Skeletal muscle satellite cell (primary cell): Measurements from ENCODE around the gene ADAMTS2. TPM values are rescaled to one million over a fixed set of nuclear protein-coding genes. Genes with fewer than 3 reads are reported as not detected.

Source experiments
- H3K27me3 ChIP-seq: 2 replicates; pipeline ENCODE4 v1.7.0; 2013; ENCODE audit warnings: low read length; ENCODE audit not compliant: control insufficient read depth, insufficient read depth
- H3K36me3 ChIP-seq: 2 replicates; pipeline ENCODE4 v1.7.0; 2013; ENCODE audit warnings: mild to moderate bottlenecking, control low read depth, low read length; ENCODE audit not compliant: insufficient read depth
- H3K4me1 ChIP-seq: 2 replicates; pipeline ENCODE4 v1.7.0; 2013; ENCODE audit warnings: low read length; ENCODE audit not compliant: control insufficient read depth, insufficient read depth
- H3K4me2 ChIP-seq: 2 replicates; pipeline ENCODE4 v1.7.0; 2013; ENCODE audit warnings: mild to moderate bottlenecking, low read length
- H3K4me3 ChIP-seq: 2 replicates; pipeline ENCODE4 v1.7.0; 2013; ENCODE audit warnings: low read length
- H3K9ac ChIP-seq: 2 replicates; pipeline ENCODE4 v1.7.0; 2013; ENCODE audit warnings: mild to moderate bottlenecking, low read depth, low read length, moderate library complexity
- H3K9me3 ChIP-seq: replicated peaks from 2 replicates; pipeline ENCODE4 v1.7.0; 2013; ENCODE audit warnings: mild to moderate bottlenecking, control low read depth, low read length
- total RNA-seq: library from RNA; depleted of rRNA; stranded (reverse); fragments of >200 nt; gene quantifications from 2 replicates; pipeline ENCODE4 v1.2.3, GENCODE V29; 2012; rRNA removed

The ADAMTS2 gene
- total RNA-seq, result 52.0 and 56.0 TPM in 2 replicates

GRCh38 chr5:179345433-179346321 lies at the start of gene ADAMTS2:
ADAMTS2 (minus strand) TSS chr5:179345461; CDS start chr5:179345328, 133 bp downstream.
- peaks cover 33% of the 10 kb centered on the region for H3K4me1 ChIP-seq
- peaks cover 13% of the 10 kb centered on the region for H3K36me3 ChIP-seq
- H3K27me3 ChIP-seq, result peaks cover 7% of the 10 kb centered on the region
- peak within 1 kb of the TSS; percentile 90 for H3K4me3 ChIP-seq
- no peaks in the 10 kb centered on the region for H3K9me3 ChIP-seq
- peak within 1 kb of the TSS; percentile 97 for H3K4me2 ChIP-seq
- H3K9ac ChIP-seq, result peak within 1 kb of the TSS; percentile 91

GRCh38 chr5:179393078-179393477 lies 47.8 kb upstream of the ADAMTS2 start:
- no peaks in the 10 kb centered on the region for H3K27me3 ChIP-seq
- no peaks in the 10 kb centered on the region for H3K4me1 ChIP-seq
- H3K9ac ChIP-seq, result no peak overlapping the region
- H3K4me2 ChIP-seq, result no peak overlapping the region
- H3K9me3 ChIP-seq, result peaks cover 6% of the 10 kb centered on the region
- H3K36me3 ChIP-seq, result no peaks in the 10 kb centered on the region
- H3K4me3 ChIP-seq, result no peak overlapping the region

DNA sequence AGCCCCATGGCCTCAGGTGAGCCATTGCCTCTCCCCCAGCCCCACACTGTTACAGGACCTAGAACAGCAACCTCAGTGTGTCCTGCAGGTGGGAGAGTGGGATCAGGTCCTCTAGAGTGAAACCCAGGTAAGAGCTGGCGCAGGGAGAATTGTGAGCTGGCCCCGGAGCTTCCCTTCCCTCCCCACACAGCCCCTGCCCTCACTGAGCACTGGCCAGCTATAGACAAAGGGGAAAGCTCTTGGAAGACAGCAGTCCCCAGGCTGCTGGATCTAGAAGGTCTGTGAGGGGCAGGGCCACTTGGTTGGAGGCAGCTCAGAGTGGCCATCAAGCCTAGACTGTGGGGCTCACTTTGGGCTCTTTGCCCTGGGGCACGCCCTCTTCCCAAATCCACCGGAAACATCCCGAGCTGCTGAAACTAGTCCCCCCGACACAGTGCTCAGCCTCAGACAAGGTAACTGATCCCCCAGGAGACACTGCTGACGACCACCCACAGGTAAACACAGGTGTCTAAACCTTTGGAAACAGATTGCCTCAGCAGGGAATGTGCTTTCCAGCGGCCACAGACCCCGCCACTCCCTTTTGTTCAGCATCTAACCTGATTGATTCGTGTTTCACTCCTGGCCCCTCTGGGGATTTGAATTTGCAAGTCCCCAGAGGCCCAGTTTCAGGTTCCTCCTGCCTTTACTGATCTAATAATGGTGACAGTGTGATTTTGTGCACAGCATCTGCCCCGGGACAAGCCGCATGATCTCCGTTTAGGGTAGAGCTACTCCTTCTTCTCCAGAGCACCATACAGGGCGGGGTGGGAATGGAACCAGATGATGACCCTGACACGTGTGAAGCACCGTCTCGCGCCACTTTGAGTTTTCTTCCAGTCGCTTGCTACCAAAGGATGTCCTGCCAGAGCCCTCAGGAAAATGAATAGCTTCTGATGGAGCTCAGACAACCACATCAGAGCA lies 42.2 kb upstream of the ADAMTS2 start:
- Histone ChIP-seq H3K36me3 (no peaks in the 10 kb centered on the region), H3K4me2 (no peak overlapping the region), H3K4me1 (no peaks in the 10 kb centered on the region), H3K4me3 (no peak overlapping the region), H3K27me3 (no peaks in the 10 kb centered on the region), H3K9me3 (peaks cover 6% of the 10 kb centered on the region), H3K9ac (no peak overlapping the region)

DNA sequence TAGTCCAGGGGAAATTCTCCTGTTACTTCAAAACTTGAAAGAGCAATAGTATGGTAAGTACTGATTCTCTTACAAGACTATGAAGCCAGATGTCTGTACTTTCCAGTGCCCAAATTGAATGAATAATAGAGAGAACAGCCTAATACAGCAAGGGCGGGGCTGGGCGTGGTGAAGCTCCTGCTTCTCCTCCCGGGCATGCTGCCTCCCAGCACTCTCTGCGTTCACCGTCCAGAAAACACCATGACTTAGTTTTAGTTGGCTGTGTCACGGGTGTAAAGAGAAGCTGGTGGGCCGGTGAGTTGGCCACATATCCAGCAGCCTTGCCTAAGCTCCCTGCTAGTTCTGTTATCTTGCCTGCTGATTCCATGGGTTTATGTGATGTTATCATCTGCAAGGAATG lies 40.7 kb upstream of the ADAMTS2 start:
- no peak overlapping the region for H3K4me3 ChIP-seq
- H3K4me1 ChIP-seq, result no peaks in the 10 kb centered on the region
- no peak overlapping the region for H3K4me2 ChIP-seq
- no peaks in the 10 kb centered on the region for H3K27me3 ChIP-seq
- peaks cover 6% of the 10 kb centered on the region for H3K9me3 ChIP-seq
- no peak overlapping the region for H3K9ac ChIP-seq
- H3K36me3 ChIP-seq, result no peaks in the 10 kb centered on the region

DNA sequence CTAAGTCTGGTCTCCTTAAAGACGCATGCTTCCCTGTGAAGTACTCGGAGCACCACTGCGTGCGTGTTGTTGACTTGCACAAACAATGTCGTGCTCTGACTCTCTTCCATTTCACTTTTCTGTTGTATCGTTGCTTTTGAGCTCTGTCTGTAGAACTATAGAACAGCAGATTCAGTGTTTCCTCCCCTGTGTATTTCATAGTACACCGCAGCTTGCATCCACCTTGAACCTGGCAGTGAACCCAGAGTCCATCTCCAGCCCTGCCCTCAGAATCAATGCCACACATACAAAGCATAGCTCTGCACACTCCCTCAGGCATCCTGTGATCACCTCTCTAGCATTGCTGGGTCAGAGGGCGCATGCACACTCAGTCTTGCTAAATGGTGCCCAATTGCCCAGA lies 37.2 kb upstream of the ADAMTS2 start:
- Histone ChIP-seq H3K27me3 (no peaks in the 10 kb centered on the region), H3K4me1 (peaks cover 19% of the 10 kb centered on the region), H3K36me3 (no peaks in the 10 kb centered on the region), H3K4me3 (no peak overlapping the region), H3K9ac (no peak overlapping the region), H3K4me2 (no peak overlapping the region), H3K9me3 (no peaks in the 10 kb centered on the region)

- Histone ChIP-seq H3K27me3 (no peaks in the 10 kb centered on the region), H3K4me2 (no peak overlapping the region), H3K9ac (no peak overlapping the region), H3K4me1 (peaks cover 25% of the 10 kb centered on the region), H3K36me3 (no peaks in the 10 kb centered on the region), H3K9me3 (no peaks in the 10 kb centered on the region), H3K4me3 (no peak overlapping the region)
Observed at GRCh38 chr5:179381691-179382090, 36.4 kb upstream of the ADAMTS2 start.

- Histone ChIP-seq H3K36me3 (no peaks in the 10 kb centered on the region), H3K9me3 (no peaks in the 10 kb centered on the region)
Observed at GRCh38 chr5:179380211-179381035, 35.2 kb upstream of the ADAMTS2 start.

DNA sequence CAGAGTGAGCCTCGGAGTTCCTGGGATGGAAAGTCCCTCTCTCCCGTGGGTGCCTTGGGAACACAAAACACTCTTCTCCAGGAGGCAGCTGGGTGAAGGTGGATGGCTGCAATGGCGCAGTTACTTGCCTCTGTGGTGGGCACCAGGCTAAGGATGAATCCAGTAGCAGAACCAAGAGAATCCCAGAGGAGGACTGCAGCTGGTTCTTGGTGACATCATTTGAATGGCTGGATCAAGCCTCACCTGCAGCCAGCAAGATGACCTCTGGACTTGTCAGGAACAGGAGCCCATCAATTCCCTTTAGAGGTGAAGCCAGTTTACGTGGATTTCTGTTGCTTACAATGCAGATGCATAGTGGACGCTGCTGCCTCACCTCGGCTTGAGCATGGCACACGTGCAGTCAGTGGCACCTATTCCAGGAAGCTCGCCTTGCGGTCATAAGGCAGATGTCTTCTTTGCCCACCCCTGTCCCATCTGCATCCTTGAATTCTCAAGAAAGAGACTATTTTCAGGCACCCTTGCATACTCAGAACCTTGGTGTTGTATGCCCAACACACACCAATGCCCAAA lies 34.1 kb upstream of the ADAMTS2 start:
- no peak overlapping the region for H3K4me3 ChIP-seq
- no peak overlapping the region for H3K4me2 ChIP-seq
- H3K4me1 ChIP-seq, result peaks cover 25% of the 10 kb centered on the region
- peak overlapping the region; percentile 54 for H3K9ac ChIP-seq
- H3K27me3 ChIP-seq, result peaks cover 1% of the 10 kb centered on the region
- no peaks in the 10 kb centered on the region for H3K36me3 ChIP-seq
- H3K9me3 ChIP-seq, result no peaks in the 10 kb centered on the region

More at GRCh38 chr5:179380211-179381035, 35.2 kb upstream of the ADAMTS2 start:
- Histone ChIP-seq H3K4me1 (peaks cover 25% of the 10 kb centered on the region), H3K9ac (no peak overlapping the region), H3K4me2 (no peak overlapping the region), H3K4me3 (no peak overlapping the region), H3K27me3 (no peaks in the 10 kb centered on the region)

DNA sequence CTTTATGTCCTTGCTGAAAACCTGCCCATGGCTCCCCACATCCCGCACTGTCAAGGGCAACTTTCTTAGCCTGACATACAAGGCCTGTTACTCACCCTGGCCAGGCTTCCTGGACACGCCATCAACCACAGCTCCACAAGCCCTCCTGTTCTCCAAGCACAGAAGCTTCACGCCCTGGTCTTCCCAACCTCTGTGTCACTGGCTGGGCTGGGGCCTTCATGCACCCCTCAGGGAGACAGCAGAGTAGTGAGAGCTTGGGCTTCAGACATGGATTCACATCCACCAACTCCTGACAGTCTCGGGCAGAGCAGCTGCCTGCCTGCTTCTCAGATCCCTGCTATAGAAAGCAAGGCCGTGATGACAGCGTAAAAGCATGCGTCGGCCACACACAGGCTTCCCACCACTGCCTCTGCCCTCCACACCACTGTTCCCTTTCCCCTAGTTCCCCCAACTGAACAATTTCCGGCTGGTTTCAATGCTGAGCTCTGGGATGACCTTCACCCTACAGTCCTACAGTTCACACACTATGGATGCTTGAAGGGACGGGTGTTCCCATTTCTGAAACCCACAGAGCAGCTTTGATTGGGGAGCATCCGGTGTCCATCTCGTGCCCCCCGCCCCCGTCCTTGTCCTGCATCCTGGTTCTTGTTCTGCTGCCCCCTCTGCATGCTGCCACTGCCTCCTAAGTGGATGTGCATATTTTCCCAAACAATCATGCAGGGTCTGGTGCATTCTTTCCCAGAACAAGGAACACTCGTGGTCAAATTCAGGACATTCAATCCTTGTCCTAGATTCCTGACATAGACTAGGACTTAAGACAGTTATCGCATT lies 33.4 kb upstream of the ADAMTS2 start:
- Histone ChIP-seq H3K4me2 (peak overlapping the region; percentile 54), H3K9ac (peak overlapping the region; percentile 73), H3K4me1 (peaks cover 25% of the 10 kb centered on the region), H3K9me3 (no peaks in the 10 kb centered on the region), H3K4me3 (peak overlapping the region; percentile 38), H3K36me3 (no peaks in the 10 kb centered on the region), H3K27me3 (peaks cover 5% of the 10 kb centered on the region)

DNA sequence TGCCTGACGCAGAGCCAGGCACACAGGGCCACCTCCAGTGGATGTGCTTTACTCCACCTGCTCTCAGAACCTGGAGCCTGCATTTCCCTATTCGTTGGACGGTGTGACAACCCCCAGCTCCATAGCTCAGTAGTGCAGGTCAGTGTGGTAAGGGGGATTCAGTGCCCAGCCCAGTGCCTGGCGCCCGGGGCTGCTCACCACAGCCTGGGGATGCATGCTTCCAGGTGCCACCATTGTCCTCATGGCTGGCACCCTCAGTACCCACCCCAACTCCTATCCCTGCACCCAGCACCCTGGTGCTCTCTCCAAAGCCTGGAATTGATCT lies 32.8 kb upstream of the ADAMTS2 start:
- H3K4me2 ChIP-seq, result peak overlapping the region; percentile 54
- peaks cover 5% of the 10 kb centered on the region for H3K27me3 ChIP-seq
- peaks cover 25% of the 10 kb centered on the region for H3K4me1 ChIP-seq
- no peaks in the 10 kb centered on the region for H3K9me3 ChIP-seq
- H3K9ac ChIP-seq, result peak overlapping the region; percentile 73
- peak overlapping the region; percentile 38 for H3K4me3 ChIP-seq
- H3K36me3 ChIP-seq, result no peaks in the 10 kb centered on the region
